ENCODE data around the gene ZBTB39.

Gene ZBTB39

DNA sequence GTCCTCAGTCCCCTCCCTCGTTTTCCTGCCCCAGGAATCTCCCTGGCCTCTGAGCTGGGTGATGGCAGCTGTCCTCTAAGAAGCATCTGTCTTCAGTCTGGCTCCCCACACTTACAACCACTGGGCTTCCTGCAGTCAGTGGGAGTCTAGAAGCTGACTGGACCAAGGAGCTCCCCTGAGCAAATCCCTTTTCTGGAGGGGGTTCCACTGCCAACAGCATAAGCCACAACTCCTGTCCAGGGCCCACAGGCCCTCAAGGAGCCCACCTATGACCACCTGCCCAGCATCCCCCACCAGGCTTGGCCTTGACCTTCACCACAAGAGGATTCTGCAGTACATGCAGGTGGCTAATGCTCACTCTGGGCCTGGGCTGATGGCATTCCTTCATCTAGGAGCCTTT lies 53.0 kb downstream of the ZBTB39 start:
- in situ Hi-C loops (cut with MboI; ENCODE audit: low sequenced_read_pairs), result no loop called here

DNA sequence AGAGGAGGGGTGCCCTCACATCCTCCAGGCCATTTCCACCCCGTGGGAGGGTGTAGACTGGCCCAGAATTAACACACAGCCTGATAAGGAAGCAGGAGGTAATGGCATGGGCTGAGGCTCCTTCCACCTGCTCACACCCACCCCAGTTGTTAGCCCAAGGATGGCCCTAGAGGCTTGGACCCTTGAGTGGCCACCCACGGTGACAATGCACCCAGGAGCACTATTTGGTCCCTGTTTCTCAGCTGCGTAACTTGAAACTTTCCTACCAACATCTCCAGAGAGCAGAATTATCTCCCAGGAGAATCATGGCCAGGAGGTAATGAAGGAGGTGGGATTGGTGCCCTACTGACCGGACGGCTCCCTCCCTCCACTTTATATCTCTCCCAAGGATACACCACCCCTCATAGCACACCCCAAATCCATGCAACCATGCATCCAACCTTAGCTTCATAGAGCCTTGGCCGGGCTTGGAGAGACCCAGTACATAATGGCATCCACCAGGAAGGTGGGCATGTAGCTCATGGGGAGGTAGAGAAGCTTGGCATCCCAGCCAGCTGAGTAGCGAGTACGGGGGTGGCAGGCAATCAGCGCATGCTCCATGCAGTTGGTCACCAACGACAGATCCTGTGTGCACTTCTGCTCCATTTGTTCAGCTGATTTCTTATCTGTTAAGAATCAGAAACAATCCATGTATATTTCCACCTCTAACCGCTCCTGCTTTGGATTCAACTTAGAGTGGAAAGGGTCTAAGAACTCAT lies 54.6 kb downstream of the ZBTB39 start:
- in situ Hi-C loops (cut with MboI; ENCODE audit: low sequenced_read_pairs), result no loop called here

DNA sequence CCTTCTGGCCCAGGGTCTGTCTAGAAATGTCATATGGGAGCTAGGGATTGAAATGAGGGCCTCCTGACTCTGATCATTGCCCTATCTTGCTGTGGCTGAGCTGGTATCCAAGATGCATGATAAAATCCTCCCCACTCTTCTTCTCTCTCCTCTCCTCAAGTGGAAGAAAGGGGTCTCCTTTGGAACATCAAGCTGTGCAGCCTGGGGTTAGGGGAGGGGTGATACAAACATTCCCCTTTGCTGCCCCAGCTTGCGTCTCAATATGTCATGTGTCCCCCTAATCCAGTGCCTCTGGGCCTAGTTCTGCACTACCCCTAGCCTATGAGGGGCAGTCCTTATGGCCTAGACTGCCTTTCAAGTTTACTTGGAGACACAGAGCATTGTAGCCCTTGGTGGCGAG lies 57.5 kb downstream of the ZBTB39 start:
- in situ Hi-C loops (cut with MboI; ENCODE audit: low sequenced_read_pairs), result no loop called here
